PC-3 (cell line): Measurements from ENCODE around the gene ESPN. TPM values are rescaled to one million over a fixed set of nuclear protein-coding genes. Genes with fewer than 3 reads are reported as not detected.

Experiments used
- ATAC-seq: fragments of 200-7000 bp; cut with Tn5 transposase; 2 replicates; pipeline ENCODE4 v1.9.1; 2020; ENCODE audit warnings: mild to moderate bottlenecking, moderate library complexity
- BruUV-seq: library from RNA; stranded (reverse); fragments of 400-500 nt; replicated peaks from 2 replicates; lab custom pipeline; 2021; lab: Mats Ljungman, UMichigan
- CTCF ChIA-PET: fragments of 300-600 bp; sonication (Branson Sonifier 250); formaldehyde crosslinking; loops from one replicate; lab custom pipeline; 2022; ENCODE audit warnings: antibody characterized with exemption; lab: Charles Lee
- POLR2A ChIA-PET: fragments of 300-600 bp; sonication (Branson Sonifier 250); formaldehyde crosslinking; loops from one replicate; lab custom pipeline; 2022; ENCODE audit warnings: antibody characterized with exemption; ENCODE audit not compliant: unreplicated experiment; lab: Charles Lee
- DNase-seq: peaks from one replicate; pipeline ENCODE4 v3.0.0-alpha.2; 2015
- H2AFZ ChIP-seq: fragments of 300-600 bp; sonication (generic); 2 replicates; pipeline ENCODE4 v1.6.0; 2016; ENCODE audit warnings: antibody characterized with exemption, low read length
- H3F3A ChIP-seq: fragments of 300-600 bp; sonication (generic); one replicate; pipeline ENCODE4 v1.6.0; 2017; ENCODE audit warnings: antibody characterized with exemption, low read length, control low read depth, mild to moderate bottlenecking; ENCODE audit not compliant: unreplicated experiment
- H3K27ac ChIP-seq: fragments of 300-600 bp; sonication (generic); 2 replicates; pipeline ENCODE4 v1.5.1; 2016; ENCODE audit warnings: mild to moderate bottlenecking, low read length
- H3K27me3 ChIP-seq: fragments of 300-600 bp; sonication (generic); 2 replicates; pipeline ENCODE4 v1.6.1; 2016; ENCODE audit warnings: low read length, mixed read lengths
- H3K36me3 ChIP-seq: fragments of 300-600 bp; sonication (generic); 2 replicates; pipeline ENCODE4 v1.6.1; 2016; ENCODE audit warnings: low read depth, mixed run types, low read length, mixed read lengths
- H3K4me1 ChIP-seq: fragments of 300-600 bp; sonication (generic); 2 replicates; pipeline ENCODE4 v1.5.1; 2016; ENCODE audit warnings: low read length; ENCODE audit not compliant: insufficient read depth
- H3K4me2 ChIP-seq: fragments of 300-600 bp; sonication (generic); 2 replicates; pipeline ENCODE4 v1.6.0; 2016; ENCODE audit warnings: low read length
- H3K4me3 ChIP-seq: fragments of 300-600 bp; sonication (generic); 2 replicates; pipeline ENCODE4 v1.5.1; 2016; ENCODE audit warnings: mild to moderate bottlenecking, low read length, mixed read lengths
- H3K79me2 ChIP-seq: fragments of 300-600 bp; sonication (generic); 2 replicates; pipeline ENCODE4 v1.6.1; 2017; ENCODE audit warnings: low read length, mixed read lengths
- H3K9ac ChIP-seq: fragments of 300-600 bp; sonication (generic); 2 replicates; pipeline ENCODE4 v1.6.0; 2016; ENCODE audit warnings: mild to moderate bottlenecking, low read length
- H3K9me2 ChIP-seq: fragments of 300-600 bp; sonication (generic); replicated peaks from 2 replicates; pipeline ENCODE4 v1.6.1; 2016; ENCODE audit warnings: mixed run types, low read length, mixed read lengths
- H3K9me3 ChIP-seq: fragments of 300-600 bp; sonication (generic); 2 replicates; pipeline ENCODE4 v1.6.1; 2016; ENCODE audit warnings: low read length, mixed read lengths
- H4K20me1 ChIP-seq: fragments of 300-600 bp; sonication (generic); 2 replicates; pipeline ENCODE4 v1.6.1; 2016; ENCODE audit warnings: low read length, mixed read lengths
- EZH2 ChIP-seq: fragments of 300-600 bp; sonication (generic); IDR thresholded peaks from one replicate; pipeline ENCODE4 v1.6.1; 2017; ENCODE audit warnings: antibody characterized with exemption, mild to moderate bottlenecking, low read length; ENCODE audit not compliant: unreplicated experiment
- EZH2phosphoT487 ChIP-seq: fragments of 300-600 bp; sonication (generic); IDR thresholded peaks from 2 replicates; pipeline ENCODE4 v1.6.1; 2018; ENCODE audit warnings: mild to moderate bottlenecking, antibody characterized with exemption, low read length, borderline replicate concordance
- intact Hi-C: fragments of 100-400 bp; cut with micrococcal nuclease; formaldehyde crosslinking; loops from 2 replicates; pipeline ENCODE4 v1.9.0; 2023
- total RNA-seq: library from RNA; depleted of rRNA; stranded (reverse); fragments of >200 nt; gene quantifications from 2 replicates; pipeline ENCODE4 v1.2.3, GENCODE V29; 2014
- TF ChIP-seq, protein P1 (sequence below): fragments of 300-600 bp; sonication (generic); conservative IDR thresholded peaks from 2 replicates; pipeline ENCODE4 v1.5.1; 2017; ENCODE audit warnings: antibody characterized with exemption, low read depth, mild to moderate bottlenecking, low read length

Gene ESPN
- total RNA-seq, 1 experiment from 2014 or later, result 11.1 TPM

DNA sequence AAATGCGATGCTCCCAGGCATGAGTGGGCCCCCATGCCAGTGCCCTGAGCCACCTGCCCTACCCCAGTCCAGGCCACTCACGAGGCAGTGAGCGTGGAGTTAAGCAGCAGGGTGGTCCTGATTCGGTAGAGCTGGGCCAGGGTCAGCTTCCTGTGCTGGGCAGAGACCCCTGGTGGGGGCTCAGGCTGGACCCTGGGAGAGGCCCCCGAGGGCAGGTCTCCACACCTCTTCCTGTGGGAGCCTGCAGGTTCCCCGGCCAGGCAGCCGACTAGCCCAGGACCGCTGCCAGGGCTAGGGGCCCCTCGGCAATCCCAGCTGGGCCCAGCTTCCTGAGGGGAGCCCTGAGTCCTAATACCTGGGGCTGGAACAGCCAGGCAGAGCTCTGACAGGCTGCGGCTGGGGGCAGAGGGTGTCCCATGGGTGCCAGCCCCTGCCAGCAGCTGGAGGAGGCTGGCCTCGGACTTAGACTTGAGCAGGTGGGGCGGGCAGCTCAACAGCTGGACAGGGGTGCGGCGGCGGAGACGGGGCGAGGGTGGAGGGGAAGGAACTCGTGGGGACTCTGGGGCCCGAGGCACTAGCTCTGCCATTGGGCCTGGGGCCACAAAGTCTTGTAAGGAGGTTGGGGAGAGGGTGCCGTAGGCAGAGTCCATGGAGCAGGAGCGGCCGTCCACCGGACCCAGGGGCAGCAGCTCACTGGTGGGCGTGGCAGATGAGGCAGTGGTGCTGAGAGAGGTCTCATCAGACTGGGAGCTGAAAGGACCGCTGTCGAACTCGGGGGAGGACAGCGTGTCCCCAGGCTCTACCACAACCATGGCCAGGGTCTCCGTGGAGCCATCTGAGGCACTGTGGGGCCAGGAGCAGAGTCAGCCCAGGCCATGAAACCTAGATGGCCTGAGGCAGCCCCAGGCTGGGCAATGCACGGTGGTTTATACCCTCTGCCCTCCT is 43.4 kb downstream of the ESPN start:
- peaks cover 39% of the 10 kb centered on the region for H3K36me3 ChIP-seq
- no peak for ATAC-seq
- H3K9me3 ChIP-seq, result no peaks in the 10 kb centered on the region
- TF ChIP-seq EZH2 (no peak), EZH2phosphoT487 (no peak)
- TF ChIP-seq, protein P1, sequence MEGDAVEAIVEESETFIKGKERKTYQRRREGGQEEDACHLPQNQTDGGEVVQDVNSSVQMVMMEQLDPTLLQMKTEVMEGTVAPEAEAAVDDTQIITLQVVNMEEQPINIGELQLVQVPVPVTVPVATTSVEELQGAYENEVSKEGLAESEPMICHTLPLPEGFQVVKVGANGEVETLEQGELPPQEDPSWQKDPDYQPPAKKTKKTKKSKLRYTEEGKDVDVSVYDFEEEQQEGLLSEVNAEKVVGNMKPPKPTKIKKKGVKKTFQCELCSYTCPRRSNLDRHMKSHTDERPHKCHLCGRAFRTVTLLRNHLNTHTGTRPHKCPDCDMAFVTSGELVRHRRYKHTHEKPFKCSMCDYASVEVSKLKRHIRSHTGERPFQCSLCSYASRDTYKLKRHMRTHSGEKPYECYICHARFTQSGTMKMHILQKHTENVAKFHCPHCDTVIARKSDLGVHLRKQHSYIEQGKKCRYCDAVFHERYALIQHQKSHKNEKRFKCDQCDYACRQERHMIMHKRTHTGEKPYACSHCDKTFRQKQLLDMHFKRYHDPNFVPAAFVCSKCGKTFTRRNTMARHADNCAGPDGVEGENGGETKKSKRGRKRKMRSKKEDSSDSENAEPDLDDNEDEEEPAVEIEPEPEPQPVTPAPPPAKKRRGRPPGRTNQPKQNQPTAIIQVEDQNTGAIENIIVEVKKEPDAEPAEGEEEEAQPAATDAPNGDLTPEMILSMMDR, result no peak
- no TSS peak for BruUV-seq
- H3K4me3 ChIP-seq, result no peak overlapping the region
- H3K9ac ChIP-seq, result no peak overlapping the region
- H3K4me1 ChIP-seq, result no peaks in the 10 kb centered on the region
- no peaks in the 10 kb centered on the region for H3K9me2 ChIP-seq
- H3K27me3 ChIP-seq, result no peaks in the 10 kb centered on the region
- DNase-seq, result no peak
- H3K79me2 ChIP-seq, result no peaks in the 10 kb centered on the region
- H2AFZ ChIP-seq, result no peak overlapping the region
- ChIA-PET POLR2A (no interaction called here), CTCF (no interaction called here)
- no peak overlapping the region for H3K4me2 ChIP-seq
- H3F3A ChIP-seq, result no peaks in the 10 kb centered on the region
- no peak overlapping the region for H3K27ac ChIP-seq
- intact Hi-C loops, result no loop called here
- no peaks in the 10 kb centered on the region for H4K20me1 ChIP-seq

DNA sequence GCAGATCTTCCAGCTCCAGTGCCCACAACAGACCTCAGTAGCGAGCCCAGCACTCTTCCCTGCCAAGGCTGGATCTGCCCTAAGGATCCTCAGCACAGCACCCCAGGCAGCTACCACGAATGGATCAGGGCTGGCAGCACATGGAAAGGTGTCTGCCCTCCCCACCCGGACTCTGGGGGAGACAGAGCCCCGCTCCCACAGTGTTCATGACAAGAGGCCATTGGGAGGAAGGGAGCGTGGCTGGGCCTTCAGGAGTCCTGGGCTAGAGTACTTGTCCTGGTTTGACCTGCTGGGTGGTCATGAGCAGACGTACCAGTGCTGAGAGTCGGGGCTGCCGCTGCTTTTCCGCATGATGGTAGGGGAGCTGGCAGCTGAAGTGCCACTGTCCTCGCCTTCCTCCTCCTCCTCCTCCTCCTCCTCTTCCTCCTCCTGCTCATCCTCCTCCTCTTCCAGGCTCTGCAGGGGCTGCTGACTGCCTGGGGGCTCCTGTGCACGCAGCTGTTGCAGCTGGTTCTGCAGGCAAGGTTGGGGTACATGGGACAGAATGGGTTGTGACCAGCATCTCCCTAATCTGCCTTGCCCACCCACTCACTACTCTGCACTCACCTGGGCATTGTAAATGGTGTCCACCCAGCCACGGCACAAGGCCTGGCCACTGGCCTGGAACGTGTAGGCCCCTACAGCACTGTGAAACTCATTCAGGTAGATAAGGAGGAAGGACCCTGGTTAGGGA is 44.3 kb downstream of the ESPN start:
- H3K27ac ChIP-seq, result no peak overlapping the region
- H3K9me2 ChIP-seq, result no peaks in the 10 kb centered on the region
- TF ChIP-seq, protein P1, result no peak
- TF ChIP-seq EZH2phosphoT487 (no peak), EZH2 (no peak)
- no peaks in the 10 kb centered on the region for H3K27me3 ChIP-seq
- H2AFZ ChIP-seq, result no peak overlapping the region
- H3K4me1 ChIP-seq, result no peaks in the 10 kb centered on the region
- H3F3A ChIP-seq, result no peaks in the 10 kb centered on the region
- no peak for ATAC-seq
- TSS peak; percentile 16 for BruUV-seq
- H3K9ac ChIP-seq, result no peak overlapping the region
- CTCF ChIA-PET, result no interaction called here
- H3K9me3 ChIP-seq, result no peaks in the 10 kb centered on the region
- H4K20me1 ChIP-seq, result no peaks in the 10 kb centered on the region
- intact Hi-C loops, result no loop called here
- H3K4me2 ChIP-seq, result no peak overlapping the region
- no peak for DNase-seq
- H3K4me3 ChIP-seq, result no peak overlapping the region
- H3K36me3 ChIP-seq, result peaks cover 40% of the 10 kb centered on the region
- H3K79me2 ChIP-seq, result no peaks in the 10 kb centered on the region
- POLR2A ChIA-PET, result no interaction called here
